ENCODE results near the gene TRIM67. TPM values are rescaled to one million over a fixed set of nuclear protein-coding genes. Genes with fewer than 3 reads are reported as not detected.

Gene TRIM67
- total and polyA plus RNA-seq, 7 donors, result under 0.01 to 0.36 (median 0.04) TPM; not detected in 1

- H3K27ac ChIP-seq, result no peak overlapping the region
- intact Hi-C loops (cut with DNase I), result no loop called here
- peaks cover 0 to 40% (median 0%) of the 10 kb centered on the region in 3 donors for H3K27me3 ChIP-seq
- DNase-seq, result no peak
- H3K36me3 ChIP-seq, result no peaks in the 10 kb centered on the region
- whole genome bisulfite sequencing, 2 donors, result 78 to 86% methylated on average over 6 of the region's 6 CpGs
- no peaks in the 10 kb centered on the region for H3K9me3 ChIP-seq
- H3K4me1 ChIP-seq, result no peaks in the 10 kb centered on the region
- no peak for TF ChIP-seq POLR2A (IDR thresholded peaks at IDR 0.05)
- no peak for TF ChIP-seq EP300 (IDR thresholded peaks at IDR 0.05)
- TF ChIP-seq, protein P1, sequence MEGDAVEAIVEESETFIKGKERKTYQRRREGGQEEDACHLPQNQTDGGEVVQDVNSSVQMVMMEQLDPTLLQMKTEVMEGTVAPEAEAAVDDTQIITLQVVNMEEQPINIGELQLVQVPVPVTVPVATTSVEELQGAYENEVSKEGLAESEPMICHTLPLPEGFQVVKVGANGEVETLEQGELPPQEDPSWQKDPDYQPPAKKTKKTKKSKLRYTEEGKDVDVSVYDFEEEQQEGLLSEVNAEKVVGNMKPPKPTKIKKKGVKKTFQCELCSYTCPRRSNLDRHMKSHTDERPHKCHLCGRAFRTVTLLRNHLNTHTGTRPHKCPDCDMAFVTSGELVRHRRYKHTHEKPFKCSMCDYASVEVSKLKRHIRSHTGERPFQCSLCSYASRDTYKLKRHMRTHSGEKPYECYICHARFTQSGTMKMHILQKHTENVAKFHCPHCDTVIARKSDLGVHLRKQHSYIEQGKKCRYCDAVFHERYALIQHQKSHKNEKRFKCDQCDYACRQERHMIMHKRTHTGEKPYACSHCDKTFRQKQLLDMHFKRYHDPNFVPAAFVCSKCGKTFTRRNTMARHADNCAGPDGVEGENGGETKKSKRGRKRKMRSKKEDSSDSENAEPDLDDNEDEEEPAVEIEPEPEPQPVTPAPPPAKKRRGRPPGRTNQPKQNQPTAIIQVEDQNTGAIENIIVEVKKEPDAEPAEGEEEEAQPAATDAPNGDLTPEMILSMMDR (IDR thresholded peaks at IDR 0.05), result no peak
- no peak for TF ChIP-seq POLR2AphosphoS5 (IDR thresholded peaks at IDR 0.05)
- no peak overlapping the region for H3K4me3 ChIP-seq
Observed at GRCh38 chr1:231171623-231172197, 9.9 kb downstream of the TRIM67 start.

- no peaks in the 10 kb centered on the region for H3K4me1 ChIP-seq
- TF ChIP-seq, protein P1 (IDR thresholded peaks at IDR 0.05), result no peak
- no peak for TF ChIP-seq POLR2A (IDR thresholded peaks at IDR 0.05)
- TF ChIP-seq EP300 (IDR thresholded peaks at IDR 0.05), result no peak
- no peak for TF ChIP-seq POLR2AphosphoS5 (IDR thresholded peaks at IDR 0.05)
- WGBS, 2 donors, result 29 to 42% methylated on average over 3 of the region's 3 CpGs
- H3K4me3 ChIP-seq, result no peak overlapping the region
- H3K27me3 ChIP-seq, result peaks cover 0 to 40% (median 0%) of the 10 kb centered on the region in 3 donors
- no peak overlapping the region for H3K27ac ChIP-seq
- intact Hi-C loops (cut with DNase I), result no loop called here
- H3K36me3 ChIP-seq, result no peaks in the 10 kb centered on the region
- no peaks in the 10 kb centered on the region for H3K9me3 ChIP-seq
- no peak for DNase-seq
Observed at GRCh38 chr1:231172411-231172810, 10.6 kb downstream of the TRIM67 start.

DNA sequence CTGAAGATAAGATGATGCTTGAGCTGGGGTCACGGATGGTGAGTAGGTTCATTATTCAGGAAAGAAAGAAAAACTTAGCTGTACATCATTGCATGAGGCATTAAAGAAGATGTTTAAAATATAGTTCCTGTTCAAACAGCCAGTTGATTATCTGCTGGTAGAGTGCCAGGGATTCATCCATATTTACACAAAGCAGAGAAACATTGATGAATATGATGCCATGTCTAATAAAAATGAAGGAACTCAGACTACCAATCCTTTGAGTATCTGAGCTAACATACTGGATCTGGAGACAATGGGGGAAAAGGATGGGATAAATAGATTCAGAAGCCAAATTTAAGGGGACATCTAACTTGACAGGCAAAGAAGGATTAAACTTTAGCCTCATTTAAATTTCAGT is 14.6 kb downstream of the TRIM67 start:
- TF ChIP-seq EP300 (IDR thresholded peaks at IDR 0.05) (no peak), POLR2AphosphoS5 (IDR thresholded peaks at IDR 0.05) (no peak), POLR2A (IDR thresholded peaks at IDR 0.05) (no peak)
- TF ChIP-seq, protein P1 (IDR thresholded peaks at IDR 0.05), result no peak
- 32 to 46% methylated on average over 1 of the region's 1 CpG for WGBS, 2 donors
- peaks cover 0 to 30% (median 0%) of the 10 kb centered on the region in 3 donors for H3K27me3 ChIP-seq
- no peaks in the 10 kb centered on the region for H3K4me1 ChIP-seq
- H3K4me3 ChIP-seq, result no peak overlapping the region
- no peaks in the 10 kb centered on the region for H3K36me3 ChIP-seq
- intact Hi-C loops (cut with DNase I), result no loop called here
- H3K27ac ChIP-seq, result no peak overlapping the region
- no peak for DNase-seq
- peaks cover 0 to 3% (median 0%) of the 10 kb centered on the region in 4 donors for H3K9me3 ChIP-seq

- Histone ChIP-seq H3K27me3 (peaks cover 0 to 30% (median 0%) of the 10 kb centered on the region in 3 donors), H3K27ac (no peak overlapping the region), H3K36me3 (no peaks in the 10 kb centered on the region), H3K4me1 (no peaks in the 10 kb centered on the region), H3K4me3 (no peak overlapping the region), H3K9me3 (peaks cover 0 to 3% (median 0%) of the 10 kb centered on the region in 4 donors)
- 65 to 67% methylated on average over 5 of the region's 5 CpGs for WGBS, 2 donors
- no peak for DNase-seq
- TF ChIP-seq EP300 (IDR thresholded peaks at IDR 0.05) (no peak), POLR2A (IDR thresholded peaks at IDR 0.05) (no peak), POLR2AphosphoS5 (IDR thresholded peaks at IDR 0.05) (no peak)
- TF ChIP-seq, protein P1 (IDR thresholded peaks at IDR 0.05), result no peak
- intact Hi-C loops (cut with DNase I), result no loop called here
Observed at GRCh38 chr1:231177226-231177625, 15.4 kb downstream of the TRIM67 start.

DNA sequence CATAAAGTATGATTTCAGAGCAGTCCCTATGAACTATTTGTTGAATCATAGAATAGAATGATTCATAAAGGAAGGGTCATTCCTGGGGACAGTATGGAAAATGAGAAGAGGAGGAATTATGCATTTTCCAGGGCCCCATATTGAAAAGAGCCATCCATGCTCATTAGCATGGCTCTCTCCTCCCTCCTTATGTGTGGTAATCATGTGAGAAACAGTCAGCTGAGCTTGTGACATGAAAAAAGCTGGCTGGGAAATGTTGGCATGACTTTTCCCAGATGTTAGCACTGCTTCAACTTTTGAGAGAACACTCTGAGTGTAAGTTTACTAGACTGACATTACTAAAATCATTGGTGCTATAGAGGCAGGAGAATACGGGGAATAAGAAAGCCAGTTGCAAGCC is 16.1 kb downstream of the TRIM67 start:
- 80 to 100% methylated on average over 1 of the region's 1 CpG for WGBS, 2 donors
- H3K4me3 ChIP-seq, result no peak overlapping the region

More for the DNA sequence above, 16.1 kb downstream of the TRIM67 start:
- Histone ChIP-seq H3K9me3 (peaks cover 0 to 3% (median 0%) of the 10 kb centered on the region in 4 donors), H3K27ac (no peak overlapping the region), H3K4me1 (no peaks in the 10 kb centered on the region), H3K27me3 (peaks cover 0 to 33% (median 0%) of the 10 kb centered on the region in 3 donors), H3K36me3 (no peaks in the 10 kb centered on the region)
- TF ChIP-seq POLR2AphosphoS5 (IDR thresholded peaks at IDR 0.05) (no peak), EP300 (IDR thresholded peaks at IDR 0.05) (no peak), POLR2A (IDR thresholded peaks at IDR 0.05) (no peak)
- TF ChIP-seq, protein P1 (IDR thresholded peaks at IDR 0.05), result no peak
- intact Hi-C loops (cut with DNase I), result no loop called here
- no peak for DNase-seq
